DMS79 (cell line): ENCODE measurements around the gene EPAS1.

ENCODE experiments used
- DNase-seq: peaks from one replicate; lab custom pipeline; 2025; lab: John Stamatoyannopoulos, UW

Gene EPAS1

GRCh38 chr2:46323730-46324129 lies 26.5 kb downstream of the EPAS1 start:
- DNase-seq = no peak

GRCh38 chr2:46325182-46325928 lies 28.1 kb downstream of the EPAS1 start:
- DNase-seq = no peak

GRCh38 chr2:46326231-46326980 lies 29.2 kb downstream of the EPAS1 start:
- no peak for DNase-seq

GRCh38 chr2:46327627-46328026 lies 30.4 kb downstream of the EPAS1 start:
- DNase-seq = no peak

GRCh38 chr2:46328291-46328690 lies 31.1 kb downstream of the EPAS1 start:
- no peak for DNase-seq

- no peak for DNase-seq
Measured at GRCh38 chr2:46328829-46329228, 31.6 kb downstream of the EPAS1 start.

GRCh38 chr2:46329340-46329739 lies 32.1 kb downstream of the EPAS1 start:
- no peak for DNase-seq

- no peak for DNase-seq
Measured at GRCh38 chr2:46329803-46330775, 32.9 kb downstream of the EPAS1 start.

GRCh38 chr2:46331109-46331766 lies 34.0 kb downstream of the EPAS1 start:
- DNase-seq = no peak

GRCh38 chr2:46332686-46333281 lies 35.6 kb downstream of the EPAS1 start:
- DNase-seq = no peak

GRCh38 chr2:46333912-46334311 lies 36.7 kb downstream of the EPAS1 start:
- DNase-seq = no peak

GRCh38 chr2:46334389-46335271 lies 37.4 kb downstream of the EPAS1 start:
- DNase-seq = no peak

GRCh38 chr2:46335391-46336282 lies 38.4 kb downstream of the EPAS1 start:
- peak; percentile 40 for DNase-seq

GRCh38 chr2:46336283-46336959 lies 39.2 kb downstream of the EPAS1 start:
- DNase-seq = peak; percentile 19

GRCh38 chr2:46337208-46337994 lies 40.2 kb downstream of the EPAS1 start:
- DNase-seq = no peak

- no peak for DNase-seq
Measured at GRCh38 chr2:46338674-46339073, 41.5 kb downstream of the EPAS1 start.

- no peak for DNase-seq
Measured at GRCh38 chr2:46339200-46339599, 42.0 kb downstream of the EPAS1 start.
